T-cell (primary cell): Measurements from ENCODE around the gene NT5E. TPM values are rescaled to one million over a fixed set of nuclear protein-coding genes. Genes with fewer than 3 reads are reported as not detected.

ENCODE experiments used
- ATAC-seq, 4 experiments: fragments of 200-7000 bp in 3 of 4; fragments of 150-1000 bp in 1 of 4; cut with Tn5 transposase; replicated peaks in 1 of 4; 1 replicate in 3 of 4; 2 replicates in 1 of 4; pipeline ENCODE4 v1.10.0; 2021; ENCODE audit warnings: moderate library complexity in 3 of 4, mild to moderate bottlenecking in 2 of 4, moderate number of reproducible peaks in 1 of 4
- CTCF ChIA-PET, 2 donors: fragments of 300-600 bp; sonication (Branson Sonifier 250); formaldehyde crosslinking; loops; one replicate each; lab custom pipeline; 2022; ENCODE audit warnings: antibody characterized with exemption in 2 of 2; lab: Charles Lee
- POLR2A ChIA-PET, 2 donors: fragments of 300-600 bp; sonication (Branson Sonifier 250); formaldehyde crosslinking; loops; one replicate each; lab custom pipeline; 2022; ENCODE audit warnings: antibody characterized with exemption in 2 of 2; lab: Charles Lee
- DNase-seq, 35 experiments: peaks; one replicate each; pipeline versions ENCODE4 v3.0.0 to v3.0.0-alpha.2; 2013 to 2023
- H3K27ac ChIP-seq: one replicate; pipeline ENCODE4 v1.5.1; 2013; ENCODE audit warnings: low read length
- H3K27me3 ChIP-seq, 2 experiments: replicated peaks in 1 of 2; 1 replicate in 1 of 2; 2 replicates in 1 of 2; pipeline versions ENCODE4 v1.6.1 to v1.7.0; 2013; ENCODE audit warnings: low read length in 1 of 2, mixed read lengths in 1 of 2; ENCODE audit not compliant: control insufficient read depth in 2 of 2, insufficient read depth in 2 of 2; ENCODE audit errors: extremely low read depth in 1 of 2
- H3K36me3 ChIP-seq, 2 donors: 1 replicate in 1 of 2; 2 replicates in 1 of 2; pipeline versions ENCODE4 v1.6.1 to v1.7.0; 2013; ENCODE audit warnings: low read length in 1 of 2; ENCODE audit not compliant: control insufficient read depth in 2 of 2, insufficient read depth in 1 of 2; ENCODE audit errors: extremely low read depth in 1 of 2
- H3K4me1 ChIP-seq, 2 experiments: 1 replicate in 1 of 2; 2 replicates in 1 of 2; pipeline versions ENCODE4 v1.6.1 to v1.7.0; 2013; ENCODE audit warnings: low read length in 2 of 2, mixed read lengths in 1 of 2; ENCODE audit not compliant: insufficient read depth in 2 of 2, control insufficient read depth in 1 of 2; ENCODE audit errors: extremely low read depth in 1 of 2
- H3K4me3 ChIP-seq, 2 donors: 1 replicate in 1 of 2; 2 replicates in 1 of 2; pipeline versions ENCODE4 v1.5.1 to v1.7.0; 2013; ENCODE audit warnings: mild to moderate bottlenecking in 2 of 2, low read length in 1 of 2, moderate library complexity in 1 of 2; ENCODE audit not compliant: control insufficient read depth in 1 of 2; ENCODE audit errors: extremely low read depth in 1 of 2
- H3K9me3 ChIP-seq: 2 replicates; pipeline ENCODE4 v1.7.0; 2013
- H3K27ac Mint-ChIP-seq, 2 donors: one replicate each; pipeline ENCODE4 v1.8.0; 2020 to 2021; ENCODE audit warnings: mild to moderate bottlenecking in 2 of 2, mixed read lengths in 2 of 2
- H3K27me3 Mint-ChIP-seq, 2 donors: one replicate each; pipeline ENCODE4 v1.8.0; 2021 to 2022; ENCODE audit warnings: mixed read lengths in 2 of 2
- H3K36me3 Mint-ChIP-seq: one replicate; pipeline ENCODE4 v1.8.0; 2021; ENCODE audit warnings: mixed read lengths
- H3K4me1 Mint-ChIP-seq, 3 donors: one replicate each; pipeline ENCODE4 v1.8.0; 2020 to 2022; ENCODE audit warnings: mixed read lengths in 3 of 3, mild to moderate bottlenecking in 1 of 3
- H3K4me3 Mint-ChIP-seq, 3 donors: one replicate each; pipeline ENCODE4 v1.8.0; 2020 to 2022; ENCODE audit warnings: mild to moderate bottlenecking in 3 of 3, mixed read lengths in 3 of 3, moderate library complexity in 3 of 3
- H3K9me3 Mint-ChIP-seq, 3 donors: one replicate each; pipeline ENCODE4 v1.8.0; 2020 to 2022; ENCODE audit warnings: mixed read lengths in 3 of 3
- WGBS: methylation state at CpG from one replicate; pipeline ENCODE4 v1.1.5; 2013; ENCODE audit warnings: missing lambda C conversion rate; ENCODE audit not compliant: insufficient coverage; 5-methylcytosine and 5-hydroxymethylcytosine counted together
- total RNA-seq, 35 experiments: library from RNA in 6 of 35; stranded (reverse) in 6 of 35; fragments of 120-200 nt in 1 of 35; gene quantifications; one replicate each; pipeline versions ENCODE4 v1.2.1 to v1.2.4 and lab custom pipeline; 2013 to 2026

The NT5E gene
- total RNA-seq, 5 donors from 2014 or later (not counting 1 experiment from before 2014, with no cell fraction given), result 8.0 to 18.6 (median 11.0) TPM

DNA sequence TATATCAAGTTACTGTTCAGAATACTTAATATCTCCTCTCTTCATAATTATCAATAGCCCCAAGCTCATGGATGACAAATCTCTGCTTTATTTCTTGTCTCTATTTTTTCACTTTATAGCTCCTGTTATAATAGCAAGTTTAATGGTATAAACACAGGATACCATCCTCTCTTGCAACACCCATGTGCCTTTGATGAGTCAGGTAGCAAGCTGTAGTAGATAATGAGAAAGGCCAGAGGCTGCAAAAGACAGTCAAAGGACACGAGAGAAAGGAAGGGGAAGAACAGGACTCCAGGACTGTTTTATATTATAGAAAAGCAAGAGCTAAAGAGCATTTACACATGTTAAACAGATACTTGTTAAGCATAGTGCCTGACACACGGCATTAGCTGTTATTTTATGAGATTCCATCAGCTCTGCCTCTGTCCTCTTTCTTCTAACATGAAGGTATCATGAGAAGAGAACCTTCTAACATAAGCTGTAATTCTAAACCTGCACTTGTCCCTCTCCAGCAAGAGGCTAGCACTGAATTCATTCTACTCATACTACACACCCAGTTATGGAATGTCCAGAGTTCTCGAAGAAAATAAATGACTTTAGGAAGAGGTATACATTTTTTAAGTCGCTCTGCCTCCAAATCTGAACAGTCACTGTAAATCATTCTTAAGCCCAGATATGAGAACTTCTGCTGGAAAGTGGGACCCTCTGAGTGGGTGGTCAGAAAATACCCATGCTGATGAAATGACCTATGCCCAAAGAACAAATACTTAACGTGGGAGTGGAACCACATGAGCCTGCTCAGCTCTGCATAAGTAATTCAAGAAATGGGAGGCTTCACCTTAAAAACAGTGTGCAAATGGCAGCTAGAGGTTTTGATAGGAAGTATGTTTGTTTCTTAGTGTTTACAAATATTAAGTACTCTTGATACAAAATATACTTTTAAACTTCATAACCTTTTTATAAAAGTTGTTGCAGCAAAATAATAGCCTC, 45.0 kb downstream of the NT5E start:
- no peak overlapping the region for H3K4me3 ChIP-seq
- no peaks in the 10 kb centered on the region for H3K36me3 ChIP-seq
- ChIA-PET POLR2A (no interaction called here), CTCF (interaction anchor here (0.9 to 2.8 kb wide), 3 partner anchors 11 to 14 kb away, joined by 3 to 15 read pairs (median 11); no protein-coding TSS in a partner anchor)
- Mint-ChIP-seq H3K9me3 (peaks cover 8 to 12% (median 12%) of the 10 kb centered on the region in 3 donors), H3K36me3 (peaks cover 3% of the 10 kb centered on the region), H3K27ac (no peak overlapping the region), H3K4me1 (peaks cover 9 to 12% (median 12%) of the 10 kb centered on the region in 3 donors), H3K27me3 (no peaks in the 10 kb centered on the region), H3K4me3 (no peak overlapping the region)
- no peaks in the 10 kb centered on the region for H3K27me3 ChIP-seq
- no peaks in the 10 kb centered on the region for H3K9me3 ChIP-seq
- 50% methylated on average over 1 of the region's 5 CpGs for WGBS
- no peak for ATAC-seq
- no peaks in the 10 kb centered on the region for H3K4me1 ChIP-seq
- no peak for DNase-seq
- H3K27ac ChIP-seq, result no peak overlapping the region

GRCh38 chr6:85496009-85496579, 46.2 kb downstream of the NT5E start:
- no peak overlapping the region for H3K27ac Mint-ChIP-seq
- H3K4me3 Mint-ChIP-seq, result no peak overlapping the region
- H3K27ac ChIP-seq, result no peak overlapping the region
- no peaks in the 10 kb centered on the region for H3K9me3 ChIP-seq
- H3K4me1 Mint-ChIP-seq, result peaks cover 9 to 20% (median 15%) of the 10 kb centered on the region in 3 donors
- CTCF ChIA-PET, result no interaction called here
- POLR2A ChIA-PET, result interaction anchor here (0.6 to 1.0 kb wide), 2 partner anchors 10 to 182 kb away, joined by 4 to 6 read pairs; no protein-coding TSS in a partner anchor
- H3K4me3 ChIP-seq, result no peak overlapping the region
- 80% methylated on average over 1 of the region's 8 CpGs for whole genome bisulfite sequencing
- H3K27me3 ChIP-seq, result no peaks in the 10 kb centered on the region
- H3K27me3 Mint-ChIP-seq, result no peaks in the 10 kb centered on the region
- no peaks in the 10 kb centered on the region for H3K36me3 ChIP-seq
- H3K4me1 ChIP-seq, result no peaks in the 10 kb centered on the region
- DNase-seq, result no peak
- H3K9me3 Mint-ChIP-seq, result peaks cover 8 to 12% (median 12%) of the 10 kb centered on the region in 3 donors
- H3K36me3 Mint-ChIP-seq, result peaks cover 11% of the 10 kb centered on the region
- ATAC-seq, result no peak

GRCh38 chr6:85496856-85497255, 47.0 kb downstream of the NT5E start:
- H3K4me1 ChIP-seq, result no peaks in the 10 kb centered on the region
- DNase-seq, result no peak
- Mint-ChIP-seq H3K36me3 (peaks cover 16% of the 10 kb centered on the region), H3K9me3 (peaks cover 8 to 12% (median 12%) of the 10 kb centered on the region in 3 donors), H3K4me3 (no peak overlapping the region), H3K27me3 (no peaks in the 10 kb centered on the region), H3K27ac (no peak overlapping the region), H3K4me1 (peaks cover 9 to 20% (median 15%) of the 10 kb centered on the region in 3 donors)
- ChIA-PET POLR2A (interaction anchor here (0.6 to 1.0 kb wide), 2 partner anchors 9 to 181 kb away, joined by 4 to 6 read pairs; no protein-coding TSS in a partner anchor), CTCF (no interaction called here)
- 71% methylated on average over 4 of the region's 5 CpGs for WGBS
- H3K27me3 ChIP-seq, result no peaks in the 10 kb centered on the region
- no peak overlapping the region for H3K27ac ChIP-seq
- ATAC-seq, result no peak
- H3K36me3 ChIP-seq, result no peaks in the 10 kb centered on the region
- H3K9me3 ChIP-seq, result no peaks in the 10 kb centered on the region
- no peak overlapping the region for H3K4me3 ChIP-seq

DNA sequence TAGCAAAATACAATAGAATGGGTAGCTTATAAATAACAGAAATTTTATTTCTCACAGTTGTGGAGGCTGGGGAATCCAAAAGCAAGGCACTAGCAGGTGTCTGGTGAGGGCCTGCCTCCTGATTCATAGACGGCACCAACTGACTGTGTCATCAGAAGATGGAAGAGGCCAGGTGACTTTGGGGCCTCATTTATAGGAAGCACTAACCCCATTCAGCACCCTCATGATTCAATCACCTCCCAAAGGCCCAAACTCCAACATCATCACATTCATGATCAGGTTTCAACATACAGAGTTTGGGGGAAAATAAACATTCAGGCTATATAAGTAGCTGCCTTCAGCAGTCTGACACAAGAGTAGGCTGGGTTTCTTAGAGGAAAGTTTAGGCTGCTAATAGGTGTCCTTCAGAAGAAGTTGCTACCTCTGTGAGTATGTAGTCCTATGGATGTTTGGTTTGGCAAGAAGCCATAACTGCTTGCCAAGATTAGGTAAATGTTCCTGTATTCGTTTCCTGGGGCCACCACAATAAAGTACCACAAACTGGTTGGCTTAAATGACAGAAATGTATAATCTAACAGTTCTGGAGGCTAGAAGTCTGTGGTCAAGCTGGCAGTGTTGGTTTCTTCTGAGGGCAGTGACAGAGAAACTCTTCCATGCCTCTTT, 48.8 kb downstream of the NT5E start:
- H3K27me3 ChIP-seq, result no peaks in the 10 kb centered on the region

GRCh38 chr6:85506441-85507093, 56.7 kb downstream of the NT5E start:
- ATAC-seq, result no peak
- H3K27ac Mint-ChIP-seq, result no peak overlapping the region
- no peak overlapping the region for H3K4me3 Mint-ChIP-seq
- no peaks in the 10 kb centered on the region for H3K9me3 Mint-ChIP-seq
- WGBS, result no CpG with 5 or more reads among the region's 8 CpGs
- H3K36me3 Mint-ChIP-seq, result peaks cover 59% of the 10 kb centered on the region
- no peaks in the 10 kb centered on the region for H3K4me1 Mint-ChIP-seq
- POLR2A ChIA-PET, result no interaction called here
- H3K27me3 Mint-ChIP-seq, result no peaks in the 10 kb centered on the region
- DNase-seq, result no peak
- H3K27ac ChIP-seq, result no peak overlapping the region
- CTCF ChIA-PET, result interaction anchor here in 1 of 2 donors (0.8 kb wide), 1 partner anchor 152 kb away, joined by 3 read pairs; no protein-coding TSS in a partner anchor
- H3K36me3 ChIP-seq, result peaks cover 0 to 37% of the 10 kb centered on the region in 2 donors
- no peaks in the 10 kb centered on the region for H3K9me3 ChIP-seq
- H3K4me3 ChIP-seq, result no peak overlapping the region
- no peaks in the 10 kb centered on the region for H3K4me1 ChIP-seq
- H3K27me3 ChIP-seq, result no peaks in the 10 kb centered on the region

More for the DNA sequence above, 48.8 kb downstream of the NT5E start:
- Mint-ChIP-seq H3K36me3 (peaks cover 29% of the 10 kb centered on the region), H3K27me3 (no peaks in the 10 kb centered on the region), H3K4me1 (peaks cover 9 to 20% (median 15%) of the 10 kb centered on the region in 3 donors), H3K9me3 (peaks cover 8 to 12% (median 12%) of the 10 kb centered on the region in 3 donors), H3K27ac (no peak overlapping the region), H3K4me3 (no peak overlapping the region)
- Histone ChIP-seq H3K4me3 (no peak overlapping the region), H3K4me1 (no peaks in the 10 kb centered on the region), H3K27ac (no peak overlapping the region), H3K9me3 (no peaks in the 10 kb centered on the region), H3K36me3 (peaks cover 0 to 5% of the 10 kb centered on the region in 2 donors)
- ATAC-seq, result peak in 1 of 4 experiments; percentile 46
- POLR2A ChIA-PET, result interaction anchor here in 1 of 2 donors (1.0 kb wide), 1 partner anchor 180 kb away, joined by 3 read pairs; no protein-coding TSS in a partner anchor
- CTCF ChIA-PET, result interaction anchor here (1.0 to 1.2 kb wide), 2 partner anchors 97 to 146 kb away, joined by 3 to 11 read pairs; no protein-coding TSS in a partner anchor
- no CpG with 5 or more reads among the region's 2 CpGs for WGBS
- peak in 1 of 35 experiments; percentile 14 for DNase-seq
